ENCODE data around the gene MBOAT2. TPM values are rescaled to one million over a fixed set of nuclear protein-coding genes. Genes with fewer than 3 reads are reported as not detected.

Gene MBOAT2
- total RNA-seq, 1 experiment from 2014 or later: 65.1 TPM

DNA sequence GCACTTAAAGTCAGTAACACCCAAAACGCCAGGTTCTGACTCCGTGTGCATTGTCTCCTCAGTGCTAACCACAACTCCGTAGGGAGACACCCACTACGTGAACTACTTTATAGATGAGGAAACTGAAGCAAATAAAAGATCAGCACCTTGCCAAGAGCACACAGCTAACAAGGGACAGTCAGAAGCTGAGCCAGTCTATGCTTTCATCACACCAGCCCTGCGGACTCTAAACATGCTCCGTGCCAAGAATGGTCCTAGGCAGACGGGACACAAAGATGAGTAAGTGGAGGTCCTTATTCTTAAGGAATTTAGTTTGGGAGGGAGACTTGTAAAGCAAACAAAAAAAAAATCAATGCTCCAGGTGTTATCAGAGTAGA is 9.6 kb downstream of the MBOAT2 start:
- H3K36me3 ChIP-seq (ENCODE audit: insufficient read depth, low read length, poor library complexity, severe bottlenecking): no peaks in the 10 kb centered on the region
- intact Hi-C loops (cut with micrococcal nuclease; ENCODE audit: unreplicated experiment): no loop called here
- H3K9me3 ChIP-seq (ENCODE audit: low read depth, low read length, poor library complexity, severe bottlenecking): no peaks in the 10 kb centered on the region
- H3K27ac ChIP-seq (ENCODE audit: low read depth, low read length, poor library complexity, severe bottlenecking): no peak overlapping the region
- no peak for DNase-seq (ENCODE audit: low spot score)
- TF ChIP-seq, protein P1, sequence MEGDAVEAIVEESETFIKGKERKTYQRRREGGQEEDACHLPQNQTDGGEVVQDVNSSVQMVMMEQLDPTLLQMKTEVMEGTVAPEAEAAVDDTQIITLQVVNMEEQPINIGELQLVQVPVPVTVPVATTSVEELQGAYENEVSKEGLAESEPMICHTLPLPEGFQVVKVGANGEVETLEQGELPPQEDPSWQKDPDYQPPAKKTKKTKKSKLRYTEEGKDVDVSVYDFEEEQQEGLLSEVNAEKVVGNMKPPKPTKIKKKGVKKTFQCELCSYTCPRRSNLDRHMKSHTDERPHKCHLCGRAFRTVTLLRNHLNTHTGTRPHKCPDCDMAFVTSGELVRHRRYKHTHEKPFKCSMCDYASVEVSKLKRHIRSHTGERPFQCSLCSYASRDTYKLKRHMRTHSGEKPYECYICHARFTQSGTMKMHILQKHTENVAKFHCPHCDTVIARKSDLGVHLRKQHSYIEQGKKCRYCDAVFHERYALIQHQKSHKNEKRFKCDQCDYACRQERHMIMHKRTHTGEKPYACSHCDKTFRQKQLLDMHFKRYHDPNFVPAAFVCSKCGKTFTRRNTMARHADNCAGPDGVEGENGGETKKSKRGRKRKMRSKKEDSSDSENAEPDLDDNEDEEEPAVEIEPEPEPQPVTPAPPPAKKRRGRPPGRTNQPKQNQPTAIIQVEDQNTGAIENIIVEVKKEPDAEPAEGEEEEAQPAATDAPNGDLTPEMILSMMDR (conservative IDR thresholded peaks at IDR 0.05; ENCODE audit: low read depth, low read length): no peak
- TF ChIP-seq EZH2 (IDR thresholded peaks at IDR 0.05; ENCODE audit: borderline replicate concordance, low read depth, low read length, poor library complexity, severe bottlenecking): no peak
- ChIA-PET POLR2A (ENCODE audit: low non-redundant PET) (interaction anchor here (0.7 kb wide), 1 partner anchor 91 kb away, joined by 3 read pairs; no protein-coding TSS in a partner anchor), CTCF (no interaction called here)
- H3K4me1 ChIP-seq (ENCODE audit: insufficient read depth, low read length, poor library complexity, severe bottlenecking): peaks cover 4% of the 10 kb centered on the region
- no TSS peak for BruUV-seq (replicated peaks)
- no peak overlapping the region for H3K4me3 ChIP-seq (ENCODE audit: low read depth, low read length, poor library complexity, severe bottlenecking)
- no peaks in the 10 kb centered on the region for H3K27me3 ChIP-seq (replicated peaks; ENCODE audit: insufficient read depth, low read depth, low read length, poor library complexity)

DNA sequence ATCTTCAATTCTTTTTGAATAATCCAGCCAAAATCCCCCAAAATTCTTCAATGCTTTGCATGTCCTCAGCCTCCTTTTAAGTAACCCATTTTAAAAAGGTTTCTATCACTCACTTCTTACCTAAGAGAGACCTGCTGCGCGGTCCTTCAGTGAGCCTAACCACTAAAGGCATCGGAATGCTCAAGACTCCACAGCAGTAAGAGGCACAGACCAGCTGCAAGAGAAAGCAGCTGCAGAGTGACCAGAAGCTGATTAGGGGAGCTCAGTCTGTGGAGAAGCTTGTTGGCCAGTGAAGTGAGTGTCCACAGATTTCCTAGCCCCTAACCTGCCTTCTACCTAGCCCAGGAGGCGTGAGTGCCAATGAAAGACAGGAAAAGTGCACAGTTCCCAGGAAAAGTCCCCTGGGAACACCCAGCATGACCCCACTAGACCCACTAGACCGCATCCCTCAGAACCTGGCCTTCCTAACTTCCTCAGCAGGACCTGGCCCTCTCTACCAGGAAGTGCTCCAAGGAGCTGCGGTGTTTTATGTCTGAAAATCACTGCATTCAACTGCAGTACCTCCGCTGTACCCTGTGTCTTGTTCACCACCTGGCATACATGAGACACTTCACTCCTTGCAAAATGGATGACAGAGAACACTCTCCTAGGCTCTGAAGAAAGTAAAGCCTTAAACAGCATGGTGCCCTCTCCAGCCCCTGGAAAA is 10.1 kb downstream of the MBOAT2 start:
- TF ChIP-seq, protein P1 (conservative IDR thresholded peaks at IDR 0.05; ENCODE audit: low read depth, low read length): no peak
- TF ChIP-seq EZH2 (IDR thresholded peaks at IDR 0.05; ENCODE audit: borderline replicate concordance, low read depth, low read length, poor library complexity, severe bottlenecking): no peak
- H3K36me3 ChIP-seq (ENCODE audit: insufficient read depth, low read length, poor library complexity, severe bottlenecking): no peaks in the 10 kb centered on the region
- intact Hi-C loops (cut with micrococcal nuclease; ENCODE audit: unreplicated experiment): no loop called here
- no TSS peak for BruUV-seq (replicated peaks)
- no peaks in the 10 kb centered on the region for H3K27me3 ChIP-seq (replicated peaks; ENCODE audit: insufficient read depth, low read depth, low read length, poor library complexity)
- no peak overlapping the region for H3K4me3 ChIP-seq (ENCODE audit: low read depth, low read length, poor library complexity, severe bottlenecking)
- no peak for DNase-seq (ENCODE audit: low spot score)
- no peaks in the 10 kb centered on the region for H3K9me3 ChIP-seq (ENCODE audit: low read depth, low read length, poor library complexity, severe bottlenecking)
- POLR2A ChIA-PET (ENCODE audit: low non-redundant PET): interaction anchor here (0.7 kb wide), 1 partner anchor 92 kb away, joined by 3 read pairs; no protein-coding TSS in a partner anchor
- peaks cover 4% of the 10 kb centered on the region for H3K4me1 ChIP-seq (ENCODE audit: insufficient read depth, low read length, poor library complexity, severe bottlenecking)
- CTCF ChIA-PET: no interaction called here
- no peak overlapping the region for H3K27ac ChIP-seq (ENCODE audit: low read depth, low read length, poor library complexity, severe bottlenecking)

DNA sequence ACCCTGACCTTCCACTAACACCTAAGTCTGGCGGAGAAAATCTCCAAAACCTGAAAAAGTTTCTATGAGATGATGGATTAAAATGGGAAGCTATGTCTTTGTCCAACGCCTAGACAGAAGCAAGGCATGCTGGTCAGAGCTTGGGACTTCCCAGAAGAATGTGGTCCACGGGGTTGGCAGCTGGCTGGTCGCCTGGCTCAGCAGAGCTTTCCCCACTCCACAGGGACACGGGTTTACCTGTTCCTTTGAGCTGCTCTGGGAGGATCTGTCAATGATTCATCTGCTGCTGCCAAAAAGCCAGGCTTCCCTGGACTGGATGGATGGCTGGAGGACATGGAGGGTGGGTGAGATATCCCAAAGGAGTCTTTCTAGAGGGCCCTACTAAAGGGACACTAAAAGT is 10.8 kb downstream of the MBOAT2 start:
- Histone ChIP-seq H3K27me3 (replicated peaks; ENCODE audit: insufficient read depth, low read depth, low read length, poor library complexity) (no peaks in the 10 kb centered on the region), H3K27ac (ENCODE audit: low read depth, low read length, poor library complexity, severe bottlenecking) (no peak overlapping the region), H3K36me3 (ENCODE audit: insufficient read depth, low read length, poor library complexity, severe bottlenecking) (no peaks in the 10 kb centered on the region), H3K9me3 (ENCODE audit: low read depth, low read length, poor library complexity, severe bottlenecking) (no peaks in the 10 kb centered on the region), H3K4me1 (ENCODE audit: insufficient read depth, low read length, poor library complexity, severe bottlenecking) (peaks cover 4% of the 10 kb centered on the region), H3K4me3 (ENCODE audit: low read depth, low read length, poor library complexity, severe bottlenecking) (no peak overlapping the region)
- ChIA-PET CTCF (no interaction called here), POLR2A (ENCODE audit: low non-redundant PET) (no interaction called here)
- TF ChIP-seq, protein P1 (conservative IDR thresholded peaks at IDR 0.05; ENCODE audit: low read depth, low read length): no peak
- no peak for TF ChIP-seq EZH2 (IDR thresholded peaks at IDR 0.05; ENCODE audit: borderline replicate concordance, low read depth, low read length, poor library complexity, severe bottlenecking)
- no TSS peak for BruUV-seq (replicated peaks)
- DNase-seq (ENCODE audit: low spot score): no peak
- intact Hi-C loops (cut with micrococcal nuclease; ENCODE audit: unreplicated experiment): no loop called here
